Measurements from ENCODE around the gene ROCK1. TPM values are rescaled to one million over a fixed set of nuclear protein-coding genes. Genes with fewer than 3 reads are reported as not detected.
A peak's percentile ranks its signal among the peaks of the same experiment; 100 is the strongest.

Gene ROCK1
- total and polyA plus RNA-seq, 5 donors from 2014 or later: 26.9 to 125 (median 30.4) TPM

DNA sequence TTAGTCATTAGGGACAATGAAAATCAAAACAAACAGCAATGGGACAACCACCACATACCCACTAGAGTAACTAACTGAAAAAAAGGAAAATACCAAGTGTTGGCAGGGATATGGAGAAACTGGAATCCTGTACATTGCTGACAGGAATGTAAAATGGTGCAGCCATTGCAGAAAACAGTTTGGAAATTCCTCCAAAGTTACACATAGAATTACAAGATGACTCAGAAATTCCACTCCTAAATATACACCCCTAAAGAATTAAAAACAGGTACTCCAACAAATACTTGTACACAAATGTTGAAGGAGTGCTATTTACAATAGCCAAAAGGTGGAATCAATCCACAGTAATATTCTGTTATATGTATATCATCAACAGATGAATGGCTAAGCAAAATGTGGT, 110.9 kb downstream of the ROCK1 start:
- Histone ChIP-seq H3K9me3 (ENCODE audit: control insufficient read depth in 2 of 2, low read length in 2 of 2) (no peaks in the 10 kb centered on the region), H3K27me3 (ENCODE audit: control insufficient read depth, insufficient read depth, low read length) (no peaks in the 10 kb centered on the region)
- no peak for ATAC-seq (ENCODE audit: low read depth in 2 of 2)

GRCh38 chr18:20997371-20997770, 114.2 kb downstream of the ROCK1 start:
- Histone ChIP-seq H3K36me3 (ENCODE audit: control insufficient read depth, insufficient read depth, low read length) (peaks cover 49% of the 10 kb centered on the region), H3K4me1 (ENCODE audit: control insufficient read depth, insufficient read depth, low read length, poor library complexity, severe bottlenecking) (no peaks in the 10 kb centered on the region), H3K9me3 (ENCODE audit: control insufficient read depth in 2 of 2, low read length in 2 of 2) (no peaks in the 10 kb centered on the region), H3K27ac (ENCODE audit: insufficient read depth, low read length, poor library complexity, severe bottlenecking) (no peak overlapping the region), H3K27me3 (ENCODE audit: control insufficient read depth, insufficient read depth, low read length) (no peaks in the 10 kb centered on the region), H3K4me3 (ENCODE audit: low read depth, low read length) (no peak overlapping the region)
- no peaks in the 10 kb centered on the region for H3K27me3 Mint-ChIP-seq
- DNase-seq (no peak), ATAC-seq (ENCODE audit: low read depth in 2 of 2) (no peak)
- peak overlapping the region; percentile 28 to 57 (median 51) for H3K27ac Mint-ChIP-seq
- H3K4me3 Mint-ChIP-seq: no peak overlapping the region
- H3K36me3 Mint-ChIP-seq: peaks cover 32% of the 10 kb centered on the region
- H3K4me1 Mint-ChIP-seq: peaks cover 31 to 46% (median 40%) of the 10 kb centered on the region in 4 donors
- H3K9me3 Mint-ChIP-seq: no peaks in the 10 kb centered on the region

More for the DNA sequence above, 110.9 kb downstream of the ROCK1 start:
- H3K36me3 ChIP-seq (ENCODE audit: control insufficient read depth, insufficient read depth, low read length): peaks cover 56% of the 10 kb centered on the region
- Mint-ChIP-seq H3K36me3 (peaks cover 42% of the 10 kb centered on the region), H3K4me3 (no peak overlapping the region), H3K9me3 (no peaks in the 10 kb centered on the region), H3K27me3 (no peaks in the 10 kb centered on the region), H3K4me1 (peaks cover 38 to 45% (median 39%) of the 10 kb centered on the region in 4 donors), H3K27ac (peak overlapping the region in 1 of 3 donors; percentile 84)
- H3K4me3 ChIP-seq (ENCODE audit: low read depth, low read length): no peak overlapping the region
- no peak overlapping the region for H3K27ac ChIP-seq (ENCODE audit: insufficient read depth, low read length, poor library complexity, severe bottlenecking)
- no peaks in the 10 kb centered on the region for H3K4me1 ChIP-seq (ENCODE audit: control insufficient read depth, insufficient read depth, low read length, poor library complexity, severe bottlenecking)
- no peak for DNase-seq

GRCh38 chr18:20996418-20996817, 115.2 kb downstream of the ROCK1 start:
- ATAC-seq (ENCODE audit: low read depth in 2 of 2): no peak
- Mint-ChIP-seq H3K4me3 (peak overlapping the region in 2 of 4 donors; percentile 20 to 38), H3K27me3 (no peaks in the 10 kb centered on the region), H3K4me1 (peaks cover 31 to 44% (median 40%) of the 10 kb centered on the region in 4 donors), H3K36me3 (peaks cover 29% of the 10 kb centered on the region), H3K27ac (peak overlapping the region in 1 of 3 donors; percentile 28), H3K9me3 (no peaks in the 10 kb centered on the region)
- DNase-seq: no peak
- Histone ChIP-seq H3K9me3 (ENCODE audit: control insufficient read depth in 2 of 2, low read length in 2 of 2) (no peaks in the 10 kb centered on the region), H3K27me3 (ENCODE audit: control insufficient read depth, insufficient read depth, low read length) (no peaks in the 10 kb centered on the region), H3K4me3 (ENCODE audit: low read depth, low read length) (no peak overlapping the region), H3K4me1 (ENCODE audit: control insufficient read depth, insufficient read depth, low read length, poor library complexity, severe bottlenecking) (no peaks in the 10 kb centered on the region), H3K36me3 (ENCODE audit: control insufficient read depth, insufficient read depth, low read length) (peaks cover 55% of the 10 kb centered on the region), H3K27ac (ENCODE audit: insufficient read depth, low read length, poor library complexity, severe bottlenecking) (no peak overlapping the region)

DNA sequence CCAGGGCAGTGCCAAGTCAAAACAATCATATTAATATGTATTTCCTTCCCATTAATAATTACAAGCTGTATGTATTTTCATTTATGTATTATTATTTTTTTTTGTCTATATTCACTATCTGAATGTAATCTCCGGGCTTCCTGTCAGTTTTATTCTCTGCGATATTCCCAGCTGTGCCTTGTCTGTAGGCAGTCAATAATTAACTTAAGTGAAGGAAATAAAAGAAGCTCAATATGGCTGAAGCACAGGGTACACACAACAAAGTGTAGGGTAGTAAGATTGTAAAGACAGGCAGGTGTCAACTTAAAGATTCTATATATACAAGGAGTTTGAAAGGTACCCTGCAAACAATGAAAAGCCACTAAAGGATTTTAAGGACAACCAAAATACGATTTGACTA, 122.9 kb downstream of the ROCK1 start:
- Mint-ChIP-seq H3K27ac (peak overlapping the region in 2 of 3 donors; percentile 17 to 83), H3K9me3 (no peaks in the 10 kb centered on the region), H3K4me1 (peaks cover 0 to 24% (median 6%) of the 10 kb centered on the region in 4 donors), H3K36me3 (peaks cover 47% of the 10 kb centered on the region), H3K4me3 (no peak overlapping the region), H3K27me3 (no peaks in the 10 kb centered on the region)
- Histone ChIP-seq H3K27me3 (ENCODE audit: control insufficient read depth, insufficient read depth, low read length) (no peaks in the 10 kb centered on the region), H3K4me3 (ENCODE audit: low read depth, low read length) (no peak overlapping the region), H3K9me3 (ENCODE audit: control insufficient read depth in 2 of 2, low read length in 2 of 2) (no peaks in the 10 kb centered on the region), H3K27ac (ENCODE audit: insufficient read depth, low read length, poor library complexity, severe bottlenecking) (no peak overlapping the region), H3K4me1 (ENCODE audit: control insufficient read depth, insufficient read depth, low read length, poor library complexity, severe bottlenecking) (no peaks in the 10 kb centered on the region), H3K36me3 (ENCODE audit: control insufficient read depth, insufficient read depth, low read length) (peaks cover 90% of the 10 kb centered on the region)
- ATAC-seq (ENCODE audit: low read depth in 2 of 2): no peak
- no peak for DNase-seq

DNA sequence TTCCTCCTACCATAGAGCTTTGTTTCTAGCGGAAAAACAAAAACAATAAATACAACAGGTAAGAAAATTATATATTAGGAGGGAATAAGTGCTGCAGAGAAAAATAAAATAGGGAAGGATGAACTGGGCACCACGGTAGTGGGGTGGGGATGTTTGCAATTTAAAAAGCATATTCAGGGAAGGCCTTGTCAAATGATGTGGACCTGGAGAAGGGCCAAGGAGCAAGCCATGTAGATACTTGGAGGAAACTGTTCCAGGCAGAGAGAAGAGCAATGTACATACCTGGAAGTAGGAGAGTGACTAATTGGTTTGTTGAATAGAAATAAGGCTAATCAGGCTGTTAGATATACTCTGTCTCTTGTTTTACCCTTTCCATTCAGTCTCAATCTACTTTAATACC, 136.5 kb downstream of the ROCK1 start:
- Mint-ChIP-seq H3K4me1 (peaks cover 5 to 17% (median 10%) of the 10 kb centered on the region in 4 donors), H3K27ac (peak overlapping the region; percentile 7 to 47 (median 24))

DNA sequence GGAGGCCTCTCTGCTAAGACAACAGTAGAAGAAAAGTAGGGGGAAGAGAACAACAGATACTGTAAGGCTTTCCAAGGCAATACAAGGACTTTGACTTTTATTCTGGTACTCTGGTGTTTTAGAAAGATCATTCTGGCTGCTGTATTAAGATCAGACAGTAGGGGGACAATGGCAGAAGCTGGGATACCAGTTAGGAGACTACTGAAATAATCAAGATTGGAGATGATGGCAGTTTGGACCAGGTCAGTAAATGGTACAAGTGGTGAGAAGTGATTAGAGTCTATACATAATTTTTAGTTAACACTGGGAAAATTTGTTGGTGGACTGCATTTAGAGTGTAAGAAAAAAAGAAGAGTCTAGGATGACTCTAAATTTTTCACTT, 139.7 kb downstream of the ROCK1 start:
- Mint-ChIP-seq H3K4me1 (peaks cover 2 to 13% (median 7%) of the 10 kb centered on the region in 4 donors), H3K36me3 (peaks cover 48% of the 10 kb centered on the region), H3K27me3 (no peaks in the 10 kb centered on the region), H3K27ac (peak overlapping the region in 1 of 3 donors; percentile 3), H3K4me3 (no peak overlapping the region), H3K9me3 (peaks cover 0 to 1% (median 0%) of the 10 kb centered on the region in 7 donors)
- Histone ChIP-seq H3K27me3 (ENCODE audit: control insufficient read depth, insufficient read depth, low read length) (no peaks in the 10 kb centered on the region), H3K27ac (ENCODE audit: insufficient read depth, low read length, poor library complexity, severe bottlenecking) (no peak overlapping the region), H3K36me3 (ENCODE audit: control insufficient read depth, insufficient read depth, low read length) (peaks cover 66% of the 10 kb centered on the region), H3K4me1 (ENCODE audit: control insufficient read depth, insufficient read depth, low read length, poor library complexity, severe bottlenecking) (no peaks in the 10 kb centered on the region), H3K4me3 (ENCODE audit: low read depth, low read length) (no peak overlapping the region), H3K9me3 (ENCODE audit: control insufficient read depth in 2 of 2, low read length in 2 of 2) (no peaks in the 10 kb centered on the region)
- DNase-seq (peak in 2 of 3 donors; percentile 23 to 39), ATAC-seq (ENCODE audit: low read depth in 2 of 2) (peak; percentile 39 to 58)

More for the DNA sequence above, 136.5 kb downstream of the ROCK1 start:
- Histone ChIP-seq H3K27me3 (ENCODE audit: control insufficient read depth, insufficient read depth, low read length) (no peaks in the 10 kb centered on the region), H3K4me3 (ENCODE audit: low read depth, low read length) (no peak overlapping the region), H3K9me3 (ENCODE audit: control insufficient read depth in 2 of 2, low read length in 2 of 2) (no peaks in the 10 kb centered on the region), H3K36me3 (ENCODE audit: control insufficient read depth, insufficient read depth, low read length) (peaks cover 62% of the 10 kb centered on the region), H3K27ac (ENCODE audit: insufficient read depth, low read length, poor library complexity, severe bottlenecking) (no peak overlapping the region), H3K4me1 (ENCODE audit: control insufficient read depth, insufficient read depth, low read length, poor library complexity, severe bottlenecking) (no peaks in the 10 kb centered on the region)
- Mint-ChIP-seq H3K36me3 (peaks cover 50% of the 10 kb centered on the region), H3K27me3 (no peaks in the 10 kb centered on the region), H3K9me3 (peaks cover 0 to 1% (median 0%) of the 10 kb centered on the region in 7 donors), H3K4me3 (no peak overlapping the region)
- DNase-seq (no peak), ATAC-seq (ENCODE audit: low read depth in 2 of 2) (no peak)

DNA sequence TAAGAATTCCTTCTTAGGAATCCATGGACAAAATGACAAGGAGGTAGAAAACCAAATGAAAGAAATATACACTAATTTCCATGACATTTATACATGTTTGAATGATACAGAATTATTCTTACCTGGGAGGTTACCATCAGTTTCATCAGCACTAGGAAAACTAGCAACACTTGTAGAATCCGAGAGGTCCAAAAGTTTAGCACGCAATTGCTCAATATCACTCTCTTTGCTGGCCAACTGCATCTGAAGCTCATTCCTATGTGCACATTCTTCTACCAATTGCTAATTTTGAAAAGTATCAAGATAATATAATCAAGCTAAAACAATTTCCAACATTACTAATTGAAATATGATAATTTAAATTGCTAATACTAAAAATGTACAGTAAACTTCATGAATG, 144.8 kb downstream of the ROCK1 start:
- Histone ChIP-seq H3K36me3 (ENCODE audit: control insufficient read depth, insufficient read depth, low read length) (peaks cover 67% of the 10 kb centered on the region), H3K4me1 (ENCODE audit: control insufficient read depth, insufficient read depth, low read length, poor library complexity, severe bottlenecking) (no peaks in the 10 kb centered on the region), H3K9me3 (ENCODE audit: control insufficient read depth in 2 of 2, low read length in 2 of 2) (no peaks in the 10 kb centered on the region), H3K4me3 (ENCODE audit: low read depth, low read length) (no peak overlapping the region), H3K27ac (ENCODE audit: insufficient read depth, low read length, poor library complexity, severe bottlenecking) (no peak overlapping the region), H3K27me3 (ENCODE audit: control insufficient read depth, insufficient read depth, low read length) (no peaks in the 10 kb centered on the region)
- Mint-ChIP-seq H3K36me3 (peaks cover 44% of the 10 kb centered on the region), H3K4me3 (no peak overlapping the region), H3K4me1 (peaks cover 0 to 6% (median under 1%) of the 10 kb centered on the region in 4 donors), H3K9me3 (peaks cover 0 to under 1% (median 0%) of the 10 kb centered on the region in 7 donors), H3K27ac (peak overlapping the region in 1 of 3 donors; percentile 11), H3K27me3 (no peaks in the 10 kb centered on the region)
- DNase-seq (no peak), ATAC-seq (ENCODE audit: low read depth in 2 of 2) (no peak)

DNA sequence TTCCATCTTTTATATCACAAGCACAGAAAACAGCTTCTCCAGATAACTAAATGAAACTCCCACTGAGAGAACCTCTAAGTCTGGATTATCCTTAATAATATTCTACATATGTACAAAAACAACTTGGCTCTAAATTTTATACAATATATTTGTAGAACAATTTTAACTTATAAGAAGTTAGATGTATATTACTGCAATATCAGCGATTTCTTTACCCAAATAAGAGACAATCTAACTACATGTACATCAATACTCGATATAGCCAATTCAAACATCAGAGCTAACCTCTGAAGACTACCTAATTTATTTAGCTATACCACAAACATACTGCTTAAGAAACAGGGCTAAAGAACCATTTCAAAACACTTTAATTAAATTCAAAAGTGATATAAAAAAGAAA, 148.6 kb downstream of the ROCK1 start:
- no peak overlapping the region for H3K27ac Mint-ChIP-seq
- Histone ChIP-seq H3K27me3 (ENCODE audit: control insufficient read depth, insufficient read depth, low read length) (no peaks in the 10 kb centered on the region), H3K27ac (ENCODE audit: insufficient read depth, low read length, poor library complexity, severe bottlenecking) (no peak overlapping the region), H3K4me1 (ENCODE audit: control insufficient read depth, insufficient read depth, low read length, poor library complexity, severe bottlenecking) (no peaks in the 10 kb centered on the region), H3K9me3 (ENCODE audit: control insufficient read depth in 2 of 2, low read length in 2 of 2) (no peaks in the 10 kb centered on the region), H3K36me3 (ENCODE audit: control insufficient read depth, insufficient read depth, low read length) (peaks cover 58% of the 10 kb centered on the region), H3K4me3 (ENCODE audit: low read depth, low read length) (no peak overlapping the region)
- no peak overlapping the region for H3K4me3 Mint-ChIP-seq
- peaks cover 0 to 8% (median 0%) of the 10 kb centered on the region in 4 donors for H3K4me1 Mint-ChIP-seq
- ATAC-seq (ENCODE audit: low read depth in 2 of 2) (no peak), DNase-seq (no peak)
- peaks cover 0 to 2% (median 0%) of the 10 kb centered on the region in 7 donors for H3K9me3 Mint-ChIP-seq
- H3K27me3 Mint-ChIP-seq: no peaks in the 10 kb centered on the region
- H3K36me3 Mint-ChIP-seq: peaks cover 45% of the 10 kb centered on the region
